Kidney epithelial cell (primary cell): ENCODE measurements around the gene PRM2. TPM values are rescaled to one million over a fixed set of nuclear protein-coding genes. Genes with fewer than 3 reads are reported as not detected.

ENCODE experiments used
- DNase-seq: peaks from one replicate; pipeline ENCODE4 v3.0.0-alpha.2; 2010; ENCODE audit warnings: low read depth
- H3K27me3 ChIP-seq: 2 replicates; pipeline ENCODE4 v1.6.0; 2011; ENCODE audit warnings: low read length; ENCODE audit not compliant: control insufficient read depth, insufficient read depth
- H3K36me3 ChIP-seq: 2 replicates; pipeline ENCODE4 v1.5.1; 2011; ENCODE audit warnings: low read length; ENCODE audit not compliant: control insufficient read depth, insufficient read depth
- H3K4me3 ChIP-seq: 2 replicates; pipeline ENCODE4 v1.5.1; 2011; ENCODE audit warnings: low read depth, mild to moderate bottlenecking, control low read depth, low read length
- CTCF ChIP-seq: IDR thresholded peaks from 2 replicates; pipeline ENCODE4 v1.5.1; 2011; ENCODE audit warnings: mild to moderate bottlenecking, moderate library complexity, low read length, control low read depth, inconsistent platforms; ENCODE audit not compliant: insufficient read depth, poor library complexity, severe bottlenecking
- total RNA-seq: library from RNA; depleted of rRNA; stranded (reverse); fragments of >200 nt; gene quantifications from 2 replicates; pipeline ENCODE4 v1.2.3, GENCODE V29; 2015

PRM2 gene
- total RNA-seq, 1 donor from 2014 or later: not detected

- TF ChIP-seq CTCF: no peak
- no peaks in the 10 kb centered on the region for H3K27me3 ChIP-seq
- H3K4me3 ChIP-seq: no peak overlapping the region
- no peaks in the 10 kb centered on the region for H3K36me3 ChIP-seq
- DNase-seq: no peak
Observed at GRCh38 chr16:11320170-11320569, 43.9 kb upstream of the PRM2 start.

GRCh38 chr16:11319529-11320146 lies 43.4 kb upstream of the PRM2 start:
- DNase-seq: no peak
- Histone ChIP-seq H3K4me3 (no peak overlapping the region), H3K36me3 (no peaks in the 10 kb centered on the region), H3K27me3 (no peaks in the 10 kb centered on the region)
- TF ChIP-seq CTCF: no peak

DNA sequence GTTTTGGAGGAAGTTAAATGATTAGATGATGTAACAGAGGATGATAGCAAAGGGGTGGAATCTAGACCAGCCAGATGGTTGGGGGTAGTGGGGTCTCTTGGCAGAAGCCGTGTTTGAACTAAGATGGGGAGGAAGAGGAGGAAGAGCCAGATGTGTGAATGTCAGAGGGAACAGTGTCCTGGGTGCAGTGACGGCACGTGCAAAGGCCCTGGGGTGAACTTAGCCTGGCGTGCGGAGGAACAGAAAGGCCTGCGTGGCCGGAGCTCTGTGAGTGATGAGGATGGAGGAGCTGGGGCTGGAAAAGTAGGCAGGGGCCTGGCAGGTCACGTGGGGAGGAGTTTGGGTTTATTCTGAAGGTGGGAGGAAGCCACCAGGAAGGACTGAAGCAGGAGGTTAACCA lies 42.5 kb upstream of the PRM2 start:
- Histone ChIP-seq H3K4me3 (no peak overlapping the region), H3K36me3 (no peaks in the 10 kb centered on the region), H3K27me3 (no peaks in the 10 kb centered on the region)
- DNase-seq: no peak
- no peak for TF ChIP-seq CTCF

DNA sequence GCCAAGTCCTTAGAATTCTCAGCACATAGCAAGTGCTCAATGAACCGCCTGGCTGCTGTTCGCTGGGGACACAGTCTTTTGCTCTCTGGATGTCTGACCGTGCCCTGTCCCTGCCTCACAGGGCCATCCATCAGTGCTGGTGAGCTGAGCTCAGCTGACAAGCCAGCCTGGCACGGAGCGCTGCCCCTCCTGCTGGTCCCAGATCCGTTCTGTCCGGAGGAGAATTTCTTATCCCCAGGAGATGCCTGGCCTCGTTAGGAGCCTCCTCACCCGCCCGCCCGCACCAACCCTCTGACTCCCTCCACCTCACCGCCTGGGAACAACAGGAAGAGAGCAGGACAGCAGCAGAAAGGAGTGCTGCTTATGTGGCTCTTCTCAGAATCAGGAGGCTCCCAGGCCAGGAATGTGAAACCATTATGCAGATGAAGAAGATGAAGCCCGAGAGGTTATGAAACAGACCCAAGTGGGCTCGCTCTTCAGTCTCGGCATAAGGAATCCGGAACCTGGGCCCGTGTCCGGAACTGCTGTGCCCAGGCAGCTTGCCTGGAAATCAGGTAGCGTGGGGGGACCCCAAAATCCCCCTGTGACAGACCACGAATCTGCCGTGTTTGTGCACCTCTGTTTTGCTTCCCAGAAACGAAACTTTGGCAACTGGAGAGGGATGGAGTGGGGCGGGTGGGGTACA lies 40.2 kb upstream of the PRM2 start:
- Histone ChIP-seq H3K27me3 (no peaks in the 10 kb centered on the region), H3K4me3 (no peak overlapping the region), H3K36me3 (no peaks in the 10 kb centered on the region)
- no peak for DNase-seq
- no peak for TF ChIP-seq CTCF

DNA sequence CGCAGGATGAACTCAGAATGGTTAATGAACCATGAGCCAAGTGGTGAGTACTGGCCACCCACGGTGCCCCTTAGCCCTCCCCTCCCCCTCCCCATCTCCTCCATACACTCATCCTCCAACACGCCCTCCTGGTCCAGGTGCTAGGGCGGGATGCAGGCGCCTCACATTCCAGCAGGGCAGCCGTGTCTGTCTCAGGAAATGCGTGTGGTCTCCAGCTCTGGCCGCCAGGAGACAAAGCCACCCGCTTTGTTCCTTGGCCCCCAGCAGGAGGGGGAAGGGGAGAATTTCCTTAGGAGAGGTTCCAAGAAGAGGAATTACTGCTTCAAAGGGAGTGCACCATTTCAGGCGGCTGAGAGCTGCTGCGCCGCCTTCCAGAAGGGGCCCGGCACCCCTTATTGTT lies 39.2 kb upstream of the PRM2 start:
- Histone ChIP-seq H3K4me3 (no peak overlapping the region), H3K36me3 (no peaks in the 10 kb centered on the region), H3K27me3 (no peaks in the 10 kb centered on the region)
- peak; percentile 98 for DNase-seq
- TF ChIP-seq CTCF: peak; percentile 53

DNA sequence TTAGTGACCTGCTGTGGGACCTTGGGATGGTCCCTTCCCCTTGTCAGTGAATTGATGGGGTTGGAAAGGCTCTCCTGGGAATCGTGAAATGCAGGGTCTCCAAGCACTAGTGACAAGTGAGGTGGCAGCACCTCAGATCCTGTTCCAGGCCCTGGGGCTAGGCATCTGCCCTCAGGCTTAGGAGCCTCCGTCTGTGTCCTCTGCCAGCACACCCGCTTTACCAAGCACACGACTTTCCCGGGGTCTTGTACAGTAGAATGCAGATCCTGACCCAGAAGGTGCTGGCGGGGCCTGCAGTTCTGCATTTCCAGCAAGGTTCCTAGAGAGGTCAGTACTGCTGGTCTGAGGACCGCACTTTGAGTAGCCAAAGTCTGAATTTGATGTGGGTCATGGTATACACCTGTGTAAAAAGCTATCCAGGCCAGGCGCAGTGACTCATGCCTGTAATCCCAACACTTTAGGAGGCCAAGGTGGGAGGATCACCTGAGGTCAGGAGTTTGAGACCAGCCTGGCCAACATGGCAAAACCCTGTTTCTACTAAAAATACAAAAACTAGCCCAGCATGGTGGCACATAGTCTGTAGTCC lies 38.1 kb upstream of the PRM2 start:
- no peaks in the 10 kb centered on the region for H3K36me3 ChIP-seq
- no peaks in the 10 kb centered on the region for H3K27me3 ChIP-seq
- DNase-seq: no peak
- no peak for TF ChIP-seq CTCF
- no peak overlapping the region for H3K4me3 ChIP-seq
